A549 (cell line): ENCODE results near the gene TENT5C. TPM values are rescaled to one million over a fixed set of nuclear protein-coding genes. Genes with fewer than 3 reads are reported as not detected.

Experiments used
- ATAC-seq, 2 experiments: fragments of 200-7000 bp in 1 of 2; fragments of >200 bp in 1 of 2; cut with Nextera tagmentation in 1 of 2; cut with Tn5 transposase in 1 of 2; 3 replicates each; pipeline versions ENCODE4 v1.8.0 to v1.9.1; 2018 to 2020; ENCODE audit warnings: mild to moderate bottlenecking in 1 of 2, moderate library complexity in 1 of 2
- CTCF ChIA-PET: fragments of 300-600 bp; sonication (Branson Sonifier 250); formaldehyde crosslinking; extraction: SDS; loops from one replicate; lab custom pipeline; 2021; ENCODE audit warnings: antibody characterized with exemption, inconsistent platforms; lab: Yijun Ruan, JAX
- POLR2A ChIA-PET: fragments of 350-600 bp; formaldehyde crosslinking; extraction: SDS; loops from one replicate; lab custom pipeline; 2021; ENCODE audit warnings: antibody characterized with exemption, inconsistent platforms; lab: Yijun Ruan, JAX
- DNase-seq, 2 experiments: peaks; one replicate each; pipeline versions ENCODE4 v3.0.0 to v3.0.0-alpha.2; 2011 to 2016; ENCODE audit warnings: low read depth in 1 of 2, low spot score in 1 of 2
- FAIRE-seq: peaks from 2 replicates; lab custom pipeline; 2011; peaks lifted over from hg19 to GRCh38; lab: Jason Lieb, UNC
- H3K27ac ChIP-seq, 2 experiments: fragments of >200 bp; sonication (Bioruptor Twin); formaldehyde crosslinking; 3 replicates each; pipeline ENCODE4 v1.5.1; 2016 to 2017
- H3K4me1 ChIP-seq: fragments of >200 bp; sonication (Bioruptor Twin); formaldehyde crosslinking; 3 replicates; pipeline ENCODE4 v1.6.1; 2016
- H3K4me2 ChIP-seq: fragments of >200 bp; sonication (Bioruptor Twin); formaldehyde crosslinking; 3 replicates; pipeline ENCODE4 v1.6.1; 2016
- H3K4me3 ChIP-seq: fragments of >200 bp; sonication (Bioruptor Twin); formaldehyde crosslinking; 3 replicates; pipeline ENCODE4 v1.5.1; 2016
- H3K9me3 ChIP-seq: fragments of >200 bp; sonication (Bioruptor Twin); formaldehyde crosslinking; 3 replicates; pipeline ENCODE4 v1.6.1; 2016
- BHLHE40 ChIP-seq: IDR thresholded peaks from 2 replicates; pipeline ENCODE4 v1.6.1; 2012; ENCODE audit warnings: low read depth, low read length, inconsistent platforms
- CBX2 ChIP-seq: fragments of 200-600 bp; sonication (generic); IDR thresholded peaks from 2 replicates; pipeline ENCODE4 v1.6.1; 2016; ENCODE audit warnings: low read depth, mild to moderate bottlenecking, borderline replicate concordance
- CEBPB ChIP-seq, 2 experiments: fragments of >200 bp in 1 of 2; sonication (Bioruptor Twin) in 1 of 2; formaldehyde crosslinking in 1 of 2; IDR thresholded peaks; 2 replicates each; pipeline ENCODE4 v1.6.1; 2012 to 2016
- E2F6 ChIP-seq: IDR thresholded peaks from 2 replicates; pipeline ENCODE4 v1.6.1; 2012; ENCODE audit warnings: low read depth, borderline replicate concordance
- EHF ChIP-seq: fragments of 250-450 bp; sonication (Bioruptor Pico); IDR thresholded peaks from 2 replicates; pipeline ENCODE4 v1.5.0; 2020; ENCODE audit warnings: mild to moderate bottlenecking
- EP300 ChIP-seq, 2 experiments: fragments of >200 bp; sonication (Bioruptor Twin); formaldehyde crosslinking; IDR thresholded peaks; 2 replicates in 1 of 2; 3 replicates in 1 of 2; pipeline ENCODE4 v1.6.1; 2016 to 2017
- FOSL2 ChIP-seq, 2 experiments: fragments of 450-650 bp in 1 of 2; fragments of >200 bp in 1 of 2; sonication (Bioruptor Twin) in 1 of 2; formaldehyde crosslinking; IDR thresholded peaks; 2 replicates each; pipeline versions ENCODE4 v1.5.0 to v1.6.1; 2016 to 2020; ENCODE audit warnings: mild to moderate bottlenecking in 1 of 2, moderate library complexity in 1 of 2
- GATA3 ChIP-seq: IDR thresholded peaks from 2 replicates; pipeline ENCODE4 v1.6.1; 2012; ENCODE audit warnings: borderline replicate concordance
- HOXB13 ChIP-seq: fragments of 250-450 bp; sonication (Bioruptor Pico); IDR thresholded peaks from 2 replicates; pipeline ENCODE4 v1.5.0; 2020; ENCODE audit warnings: low read depth, mild to moderate bottlenecking, moderate library complexity
- JUN ChIP-seq, 2 experiments: fragments of >200 bp; sonication (Bioruptor Twin); formaldehyde crosslinking; IDR thresholded peaks; 2 replicates in 1 of 2; 3 replicates in 1 of 2; pipeline ENCODE4 v1.6.1; 2016 to 2017
- KDM5A ChIP-seq: fragments of 200-600 bp; sonication (generic); IDR thresholded peaks from 2 replicates; pipeline ENCODE4 v1.6.1; 2016; ENCODE audit warnings: antibody characterized with exemption, mild to moderate bottlenecking
- MAFK ChIP-seq: fragments of 450-650 bp; IDR thresholded peaks from 2 replicates; pipeline ENCODE4 v1.6.1; 2014; ENCODE audit not compliant: partially characterized antibody
- NPAS2 ChIP-seq: fragments of 250-450 bp; sonication (Bioruptor Pico); IDR thresholded peaks from 2 replicates; pipeline ENCODE4 v1.8.0; 2022; ENCODE audit warnings: mild to moderate bottlenecking, moderate library complexity, borderline replicate concordance
- NR3C1 ChIP-seq: fragments of >200 bp; sonication (Bioruptor Twin); formaldehyde crosslinking; IDR thresholded peaks from 3 replicates; pipeline ENCODE4 v1.6.1; 2017
- PBX3 ChIP-seq: IDR thresholded peaks from 2 replicates; pipeline ENCODE4 v1.6.1; 2012
- POLR2AphosphoS2 ChIP-seq: conservative IDR thresholded peaks from 2 replicates; pipeline ENCODE4 v1.6.1; 2012; ENCODE audit warnings: low read length, improper control_type of control experiment, inconsistent platforms
- SREBF2 ChIP-seq: fragments of 450-650 bp; IDR thresholded peaks from 2 replicates; pipeline ENCODE4 v1.6.1; 2014; ENCODE audit warnings: mild to moderate bottlenecking, moderate library complexity
- USF2 ChIP-seq: fragments of 450-650 bp; IDR thresholded peaks from 2 replicates; pipeline ENCODE4 v1.6.1; 2014; ENCODE audit warnings: antibody characterized with exemption
- ZC3H11A ChIP-seq: fragments of 450-650 bp; IDR thresholded peaks from 2 replicates; pipeline ENCODE4 v1.6.1; 2014; ENCODE audit warnings: antibody characterized with exemption, mild to moderate bottlenecking
- ZFP36 ChIP-seq: fragments of 450-650 bp; IDR thresholded peaks from 2 replicates; pipeline ENCODE4 v1.6.1; 2014; ENCODE audit warnings: borderline replicate concordance; ENCODE audit not compliant: partially characterized antibody
- ZNF302 ChIP-seq: fragments of 250-450 bp; sonication (Bioruptor Pico); IDR thresholded peaks from 2 replicates; pipeline ENCODE4 v1.9.0; 2021; ENCODE audit warnings: inconsistent platforms, mild to moderate bottlenecking, moderate library complexity
- ZSCAN20 ChIP-seq: fragments of 250-450 bp; sonication (Bioruptor Pico); IDR thresholded peaks from 2 replicates; pipeline ENCODE4 v1.8.0; 2022; ENCODE audit warnings: mild to moderate bottlenecking, moderate library complexity
- WGBS: methylation state at CpG from one replicate; pipeline ENCODE4 v1.1.6; 2017; ENCODE audit errors: missing lambda C conversion rate; 5-methylcytosine and 5-hydroxymethylcytosine counted together
- polyA plus RNA-seq, 4 experiments: library from polyadenylated mRNA; depleted of rRNA in 3 of 4; stranded (reverse); fragments of >200 nt; fragmentation: RNase III in 1 of 4; extraction: RNeasy Plus Mini Kit Qiagen cat#74134 plus additional on column Dnase treatment in 1 of 4; gene quantifications; 2 replicates in 3 of 4; 3 replicates in 1 of 4; pipeline ENCODE4 v1.2.3, GENCODE V29; 2011 to 2017

TENT5C gene
- polyA plus RNA-seq, 2 of the 4 experiments (the other 2 are of a cell fraction): 0.14 to 0.17 TPM

- TF ChIP-seq E2F6 (no peak), NR3C1 (no peak)
Measured at GRCh38 chr1:117576236-117576635, 29.6 kb upstream of the TENT5C start (continued).

- FAIRE-seq (no peak), DNase-seq (no peak), ATAC-seq (no peak)
- H3K4me3 ChIP-seq: no peak overlapping the region
- 80% methylated on average over 1 of the region's 2 CpGs for WGBS
- CTCF ChIA-PET: no interaction called here
- no peaks in the 10 kb centered on the region for H3K9me3 ChIP-seq
- H3K4me1 ChIP-seq: no peaks in the 10 kb centered on the region
- no peak overlapping the region for H3K4me2 ChIP-seq
- no peak overlapping the region for H3K27ac ChIP-seq
- no peak for TF ChIP-seq ZC3H11A
- TF ChIP-seq, all 56 proteins: peak for 0
- POLR2A ChIA-PET: no interaction called here
Measured at GRCh38 chr1:117577191-117577885, 28.5 kb upstream of the TENT5C start.

GRCh38 chr1:117578466-117578865, 27.4 kb upstream of the TENT5C start:
- FAIRE-seq (no peak), DNase-seq (no peak)
- H3K4me1 ChIP-seq: no peaks in the 10 kb centered on the region
- POLR2A ChIA-PET: no interaction called here
- TF ChIP-seq FOSL2 (IDR thresholded peaks at IDR 0.05) (no peak), FOSL2 (CRISPR knock-in tag; IDR thresholded peaks at IDR 0.05) (no peak), HOXB13 (no peak), EHF (CRISPR knock-in tag) (no peak), SREBF2 (no peak), USF2 (no peak), POLR2AphosphoS2 (no peak), GATA3 (no peak), BHLHE40 (no peak), ZNF302 (CRISPR knock-in tag) (no peak), EP300 (IDR thresholded peaks at IDR 0.05) (no peak), NR3C1 (no peak), CEBPB (IDR thresholded peaks at IDR 0.05) (no peak), CBX2 (no peak), NPAS2 (CRISPR knock-in tag) (no peak), PBX3 (no peak), KDM5A (no peak), MAFK (no peak), ZFP36 (no peak), ZSCAN20 (no peak), JUN (IDR thresholded peaks at IDR 0.05) (no peak)
- TF ChIP-seq, all 56 proteins: peak for 0
- 79% methylated on average over 4 of the region's 4 CpGs for WGBS
- Histone ChIP-seq H3K9me3 (no peaks in the 10 kb centered on the region), H3K4me3 (no peak overlapping the region), H3K4me2 (no peak overlapping the region), H3K27ac (no peak overlapping the region)
- no peak for ATAC-seq
- CTCF ChIA-PET: no interaction called here
